Activated CD8-positive, alpha-beta memory T cell treated with anti-CD3 and anti-CD28 coated beads, Interleukin-2, amount 10 ng/mL, durations not matched to agents 7 days and 5 days (primary cell): ENCODE results near the gene ASCC1. TPM values are rescaled to one million over a fixed set of nuclear protein-coding genes. Genes with fewer than 3 reads are reported as not detected.
"Not testable (repeated sequence)": the region's sequence is repeated elsewhere in the genome, so short reads cannot be mapped to it uniquely, and the experiment has no call there.

Experiments
- ATAC-seq: fragments of 150-1000 bp; cut with Tn5 transposase; one replicate; pipeline ENCODE4 v1.10.0; 2021; ENCODE audit warnings: moderate library complexity
- CTCF ChIA-PET: fragments of 350-600 bp; sonication (Branson Sonifier 250); formaldehyde crosslinking; loops from one replicate; lab custom pipeline; 2021; ENCODE audit warnings: antibody characterized with exemption; lab: Charles Lee
- DNase-seq: peaks from one replicate; pipeline ENCODE4 v3.0.0-alpha.2; 2020
- H3K27ac Mint-ChIP-seq: one replicate; pipeline ENCODE4 v1.8.0; 2021; ENCODE audit warnings: mild to moderate bottlenecking, mixed read lengths
- H3K27me3 Mint-ChIP-seq: one replicate; pipeline ENCODE4 v1.8.0; 2021; ENCODE audit warnings: mixed read lengths
- H3K36me3 Mint-ChIP-seq: one replicate; pipeline ENCODE4 v1.8.0; 2021; ENCODE audit warnings: mild to moderate bottlenecking, mixed read lengths
- H3K4me1 Mint-ChIP-seq: one replicate; pipeline ENCODE4 v1.8.0; 2021; ENCODE audit warnings: mixed read lengths
- H3K4me3 Mint-ChIP-seq: one replicate; pipeline ENCODE4 v1.8.0; 2021; ENCODE audit warnings: mild to moderate bottlenecking, moderate library complexity, mixed read lengths
- H3K9me3 Mint-ChIP-seq: one replicate; pipeline ENCODE4 v1.8.0; 2022; ENCODE audit warnings: low read depth, mixed read lengths
- total RNA-seq, 2 experiments: library from RNA; stranded (reverse); gene quantifications; one replicate each; pipeline ENCODE4 v1.2.3, GENCODE V29; 2021

Gene ASCC1
- total RNA-seq, 2 experiments from 2014 or later = 34.9 to 36.8 TPM

GRCh38 chr10:72227826-72228225 is 11.8 kb upstream of the ASCC1 start:
- Mint-ChIP-seq H3K27me3 (no peaks in the 10 kb centered on the region), H3K4me3 (no peak overlapping the region), H3K9me3 (no peaks in the 10 kb centered on the region), H3K4me1 (peaks cover 44% of the 10 kb centered on the region), H3K36me3 (peaks cover 32% of the 10 kb centered on the region), H3K27ac (no peak overlapping the region)
- DNase-seq (no peak), ATAC-seq (no peak)
- CTCF ChIA-PET = interaction anchor here (1.2 to 2.2 kb wide), 7 partner anchors 9 to 112 kb away, joined by 3 to 11 read pairs (median 6); partner anchors contain the start of genes ANAPC16 and ASCC1

GRCh38 chr10:72226418-72227027 is 10.4 kb upstream of the ASCC1 start:
- H3K4me3 Mint-ChIP-seq = no peak overlapping the region
- ATAC-seq (no peak), DNase-seq (no peak)
- H3K27ac Mint-ChIP-seq = peak overlapping the region; percentile 49
- H3K36me3 Mint-ChIP-seq = peaks cover 32% of the 10 kb centered on the region
- CTCF ChIA-PET = interaction anchor here (0.9 to 12.8 kb wide), 8 partner anchors 10 to 178 kb away, joined by 3 to 127 read pairs (median 6); no protein-coding TSS in a partner anchor
- peaks cover 48% of the 10 kb centered on the region for H3K4me1 Mint-ChIP-seq
- no peaks in the 10 kb centered on the region for H3K9me3 Mint-ChIP-seq
- H3K27me3 Mint-ChIP-seq = no peaks in the 10 kb centered on the region

GRCh38 chr10:72224191-72224590 is 8.1 kb upstream of the ASCC1 start:
- H3K27me3 Mint-ChIP-seq, H3K4me3 Mint-ChIP-seq, ATAC-seq, DNase-seq, H3K9me3 Mint-ChIP-seq: not testable (repeated sequence)
- H3K4me1 Mint-ChIP-seq = peaks cover 43% of the 10 kb centered on the region
- peak overlapping the region; percentile 63 for H3K27ac Mint-ChIP-seq
- peaks cover 25% of the 10 kb centered on the region for H3K36me3 Mint-ChIP-seq
- CTCF ChIA-PET = interaction anchor here (0.6 to 12.8 kb wide), 16 partner anchors 9 to 328 kb away, joined by 3 to 127 read pairs (median 6); partner anchors contain the start of gene DDIT4

- ATAC-seq = no peak
- peak overlapping the region; percentile 63 for H3K27ac Mint-ChIP-seq
- H3K4me1 Mint-ChIP-seq = peaks cover 46% of the 10 kb centered on the region
- H3K27me3 Mint-ChIP-seq = no peaks in the 10 kb centered on the region
- no peaks in the 10 kb centered on the region for H3K9me3 Mint-ChIP-seq
- CTCF ChIA-PET = interaction anchor here (0.6 to 12.8 kb wide), 17 partner anchors 8 to 327 kb away, joined by 3 to 127 read pairs (median 5); partner anchors contain the start of gene DDIT4
- H3K36me3 Mint-ChIP-seq = peaks cover 27% of the 10 kb centered on the region
- H3K4me3 Mint-ChIP-seq = no peak overlapping the region
- DNase-seq = no peak
Observed at GRCh38 chr10:72223743-72224101, 7.6 kb upstream of the ASCC1 start.

GRCh38 chr10:72221278-72221677 is 5.2 kb upstream of the ASCC1 start:
- Mint-ChIP-seq H3K9me3 (no peaks in the 10 kb centered on the region), H3K4me1 (peaks cover 48% of the 10 kb centered on the region), H3K27me3 (no peaks in the 10 kb centered on the region), H3K36me3 (peaks cover 30% of the 10 kb centered on the region), H3K4me3 (no peak overlapping the region), H3K27ac (no peak overlapping the region)
- CTCF ChIA-PET = interaction anchor here (0.7 to 12.8 kb wide), 10 partner anchors 9 to 172 kb away, joined by 3 to 127 read pairs (median 10); partner anchors contain the start of gene DDIT4
- no peak for ATAC-seq
- DNase-seq = no peak

GRCh38 chr10:72220637-72221036 is 4.6 kb upstream of the ASCC1 start:
- Mint-ChIP-seq H3K27me3 (no peaks in the 10 kb centered on the region), H3K36me3 (peaks cover 30% of the 10 kb centered on the region), H3K4me1 (peaks cover 47% of the 10 kb centered on the region), H3K9me3 (no peaks in the 10 kb centered on the region), H3K4me3 (no peak overlapping the region), H3K27ac (no peak overlapping the region)
- DNase-seq = no peak
- ATAC-seq = no peak
- CTCF ChIA-PET = interaction anchor here (1.2 to 12.8 kb wide), 6 partner anchors 9 to 171 kb away, joined by 3 to 127 read pairs (median 7); no protein-coding TSS in a partner anchor

- Mint-ChIP-seq H3K9me3 (no peaks in the 10 kb centered on the region), H3K27me3 (no peaks in the 10 kb centered on the region), H3K27ac (peak overlapping the region; percentile 83), H3K4me3 (peak overlapping the region; percentile 86), H3K36me3 (peaks cover 26% of the 10 kb centered on the region), H3K4me1 (peaks cover 51% of the 10 kb centered on the region)
- CTCF ChIA-PET = interaction anchor here (0.8 to 12.8 kb wide), 13 partner anchors 25 to 322 kb away, joined by 3 to 127 read pairs (median 4); no protein-coding TSS in a partner anchor
- ATAC-seq = no peak
- DNase-seq = no peak
Observed at GRCh38 chr10:72219235-72219814, 3.2 kb upstream of the ASCC1 start.

- CTCF ChIA-PET = interaction anchor here (0.7 to 12.8 kb wide), 13 partner anchors 10 to 322 kb away, joined by 3 to 127 read pairs (median 4); partner anchors contain the start of gene DDIT4
- Mint-ChIP-seq H3K9me3 (no peaks in the 10 kb centered on the region), H3K27ac (peak overlapping the region; percentile 83), H3K27me3 (no peaks in the 10 kb centered on the region), H3K36me3 (peaks cover 23% of the 10 kb centered on the region), H3K4me1 (peaks cover 51% of the 10 kb centered on the region), H3K4me3 (peak overlapping the region; percentile 86)
- DNase-seq (no peak), ATAC-seq (no peak)
Observed at GRCh38 chr10:72218726-72219125, 2.6 kb upstream of the ASCC1 start.

- Mint-ChIP-seq H3K9me3 (no peaks in the 10 kb centered on the region), H3K36me3 (peaks cover 21% of the 10 kb centered on the region), H3K27ac (peak overlapping the region; percentile 83), H3K4me1 (peaks cover 48% of the 10 kb centered on the region), H3K27me3 (no peaks in the 10 kb centered on the region), H3K4me3 (peak overlapping the region; percentile 86)
- no peak for ATAC-seq
- no peak for DNase-seq
- CTCF ChIA-PET = interaction anchor here (0.7 to 12.8 kb wide), 13 partner anchors 10 to 321 kb away, joined by 3 to 127 read pairs (median 4); partner anchors contain the start of gene DDIT4
Observed at GRCh38 chr10:72218325-72218724, 2.2 kb upstream of the ASCC1 start.

- H3K4me3 Mint-ChIP-seq, H3K27ac Mint-ChIP-seq, CTCF ChIA-PET, ATAC-seq, H3K9me3 Mint-ChIP-seq, H3K27me3 Mint-ChIP-seq, DNase-seq: not testable (repeated sequence)
- Mint-ChIP-seq H3K36me3 (peaks cover 32% of the 10 kb centered on the region), H3K4me1 (peaks cover 41% of the 10 kb centered on the region)
Observed at GRCh38 chr10:72211832-72212231, 4.2 kb downstream of the ASCC1 start.

- H3K4me3 Mint-ChIP-seq, DNase-seq, H3K9me3 Mint-ChIP-seq, CTCF ChIA-PET, H3K27me3 Mint-ChIP-seq, ATAC-seq, H3K27ac Mint-ChIP-seq: not testable (repeated sequence)
- peaks cover 29% of the 10 kb centered on the region for H3K36me3 Mint-ChIP-seq
- H3K4me1 Mint-ChIP-seq = peaks cover 39% of the 10 kb centered on the region
Observed at GRCh38 chr10:72211381-72211780, 4.7 kb downstream of the ASCC1 start.

GRCh38 chr10:72208526-72208925 is 7.5 kb downstream of the ASCC1 start:
- Mint-ChIP-seq H3K4me1 (peaks cover 27% of the 10 kb centered on the region), H3K36me3 (peaks cover 31% of the 10 kb centered on the region), H3K27ac (peak overlapping the region; percentile 88)
- H3K9me3 Mint-ChIP-seq, H3K27me3 Mint-ChIP-seq, H3K4me3 Mint-ChIP-seq: not testable (repeated sequence)
- CTCF ChIA-PET = interaction anchor here (0.5 to 1.0 kb wide), 2 partner anchors 22 to 467 kb away, joined by 3 to 4 read pairs; no protein-coding TSS in a partner anchor
- DNase-seq = peak; percentile 48
- peak; percentile 64 for ATAC-seq

- H3K4me1 Mint-ChIP-seq = peaks cover 20% of the 10 kb centered on the region
- no peak overlapping the region for H3K4me3 Mint-ChIP-seq
- no peak overlapping the region for H3K27ac Mint-ChIP-seq
- no peaks in the 10 kb centered on the region for H3K9me3 Mint-ChIP-seq
- no peak for ATAC-seq
- no peaks in the 10 kb centered on the region for H3K27me3 Mint-ChIP-seq
- CTCF ChIA-PET = no interaction called here
- peaks cover 34% of the 10 kb centered on the region for H3K36me3 Mint-ChIP-seq
- DNase-seq = no peak
Observed at GRCh38 chr10:72206511-72207229, 9.4 kb downstream of the ASCC1 start.
